Esophagus (tissue), 2 donors: ENCODE data around the gene CSF3. TPM values are rescaled to one million over a fixed set of nuclear protein-coding genes. Genes with fewer than 3 reads are reported as not detected.
A peak's percentile ranks its signal among the peaks of the same experiment; 100 is the strongest.

Experiments
- H3K27ac ChIP-seq, 2 donors: one replicate each; pipeline ENCODE4 v1.5.1; 2013; ENCODE audit warnings: low read depth in 2 of 2, mild to moderate bottlenecking in 2 of 2, inconsistent platforms in 1 of 2, low read length in 1 of 2, moderate library complexity in 1 of 2
- H3K27me3 ChIP-seq, 2 donors: one replicate each; pipeline ENCODE4 v1.6.1; 2013; ENCODE audit warnings: low read length in 2 of 2, control low read depth in 1 of 2, mild to moderate bottlenecking in 1 of 2; ENCODE audit not compliant: insufficient read depth in 2 of 2, control insufficient read depth in 1 of 2
- H3K36me3 ChIP-seq, 2 donors: one replicate each; pipeline ENCODE4 v1.6.1; 2013; ENCODE audit warnings: low read length in 1 of 2; ENCODE audit not compliant: control insufficient read depth in 2 of 2, insufficient read depth in 2 of 2
- H3K4me1 ChIP-seq, 2 donors: one replicate each; pipeline ENCODE4 v1.6.1; 2013; ENCODE audit warnings: low read length in 1 of 2; ENCODE audit not compliant: control insufficient read depth in 2 of 2, insufficient read depth in 2 of 2
- H3K4me3 ChIP-seq, 2 donors: one replicate each; pipeline ENCODE4 v1.5.1; 2013; ENCODE audit warnings: low read length in 2 of 2, mild to moderate bottlenecking in 2 of 2, low read depth in 1 of 2, moderate library complexity in 1 of 2
- H3K9me3 ChIP-seq, 2 donors: one replicate each; pipeline ENCODE4 v1.6.1; 2013; ENCODE audit warnings: mild to moderate bottlenecking in 2 of 2, low read depth in 1 of 2, low read length in 1 of 2, moderate library complexity in 1 of 2; ENCODE audit not compliant: control insufficient read depth in 2 of 2, insufficient read depth in 1 of 2
- WGBS, 2 donors: extraction: QIAGEN DNeasy Blood & Tissue Kit; methylation state at CpG; one replicate each; pipeline ENCODE4 v1.1.7; 2013; 5-methylcytosine and 5-hydroxymethylcytosine counted together
- polyA plus RNA-seq, 2 donors: library from polyadenylated mRNA; stranded (reverse); fragments of 200-250 nt; gene quantifications; one replicate each; pipeline ENCODE4 v1.2.3, GENCODE V29; 2013
- donor health status: healthy with polysubstance abuse.
- donor health status: Bipolar disorder and iron deficiency.

Gene CSF3
- polyA plus RNA-seq, 2 donors = 0.26 to 0.29 TPM

DNA sequence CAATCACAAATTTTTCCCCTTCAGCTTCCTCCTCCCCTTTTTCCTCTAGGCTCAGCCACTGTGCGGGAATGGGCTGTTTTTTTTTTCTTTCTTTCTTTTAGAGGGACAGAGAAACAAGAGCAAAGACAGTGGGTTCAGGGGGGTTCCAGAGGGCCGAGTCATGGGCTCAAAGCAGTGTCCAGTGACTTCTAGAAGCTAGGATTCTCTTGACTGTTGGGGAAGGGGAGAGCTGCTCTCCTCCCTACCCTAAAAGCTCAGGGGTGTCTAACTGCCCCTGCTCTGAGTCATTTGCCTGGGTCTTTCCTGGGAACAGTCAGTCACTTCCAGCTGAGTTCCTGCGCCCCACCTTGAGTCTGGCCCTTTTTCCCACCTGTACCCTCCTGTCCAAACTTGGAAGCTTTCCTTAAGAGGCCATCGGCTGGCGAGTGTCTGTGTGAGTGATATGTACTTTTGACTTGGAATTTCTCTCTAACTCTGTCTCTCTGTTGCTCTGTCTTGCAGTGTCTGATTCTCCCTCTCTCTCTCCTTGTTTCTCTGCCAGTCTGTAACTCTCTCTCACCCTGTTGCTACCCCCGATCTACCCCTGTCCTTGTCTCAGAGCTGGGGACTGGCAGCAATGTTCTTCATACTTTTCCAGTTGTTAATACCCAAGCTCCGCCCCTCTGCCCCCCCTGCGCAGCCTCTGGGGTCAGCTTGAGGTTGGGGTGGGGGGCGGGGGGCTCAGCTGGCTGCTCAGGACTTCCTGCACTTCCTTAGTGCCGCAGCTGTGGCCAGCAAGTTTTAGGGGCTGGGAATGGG lies 49.9 kb downstream of the CSF3 start:
- peak overlapping the region in 1 of 2 donors; percentile 0 for H3K4me3 ChIP-seq
- no peaks in the 10 kb centered on the region for H3K27me3 ChIP-seq
- peak overlapping the region; percentile 68 to 87 for H3K27ac ChIP-seq
- 21 to 23% methylated on average over 10 of the region's 10 CpGs for WGBS, 2 donors
- H3K4me1 ChIP-seq = peaks cover 17 to 39% of the 10 kb centered on the region in 2 donors
- H3K36me3 ChIP-seq = no peaks in the 10 kb centered on the region
- peaks cover 0 to 2% of the 10 kb centered on the region in 2 donors for H3K9me3 ChIP-seq

DNA sequence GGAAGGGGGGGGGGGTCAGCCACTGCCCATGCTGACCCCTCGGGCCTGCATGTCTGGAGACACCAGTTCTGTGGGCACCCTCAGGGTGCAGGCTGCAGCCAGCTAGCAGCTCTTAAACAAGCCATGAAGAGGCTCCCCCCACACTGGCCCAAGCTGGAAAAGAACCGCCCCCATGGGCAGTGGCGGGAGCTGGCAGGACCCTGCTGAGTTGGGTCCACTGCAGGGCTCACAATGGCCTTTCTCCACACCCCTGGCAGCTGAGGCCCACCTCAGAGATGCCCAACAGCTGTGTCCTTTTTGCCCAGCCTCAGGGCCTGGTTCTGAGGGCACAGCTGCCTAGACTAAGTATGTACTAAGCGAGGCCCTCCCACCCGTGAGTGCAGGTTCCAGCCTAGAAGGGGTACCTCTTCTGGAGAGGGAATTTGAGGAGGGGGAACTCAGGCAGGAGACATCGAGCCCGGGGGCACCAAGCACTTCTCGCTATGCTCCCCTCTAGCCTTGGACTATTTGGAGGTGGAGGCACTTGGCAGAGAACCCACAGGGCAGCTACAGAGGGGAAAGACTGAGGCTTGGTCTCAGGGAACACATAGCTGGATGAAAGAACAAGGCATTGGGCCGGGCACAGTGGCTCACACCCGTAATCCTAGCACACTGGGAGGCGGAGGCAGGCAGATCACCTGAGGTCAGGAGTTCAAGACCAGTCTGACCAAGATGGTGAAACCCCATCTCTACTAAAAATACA lies 50.7 kb downstream of the CSF3 start:
- H3K4me3 ChIP-seq = no peak overlapping the region
- no peaks in the 10 kb centered on the region for H3K27me3 ChIP-seq
- peaks cover 17 to 42% of the 10 kb centered on the region in 2 donors for H3K4me1 ChIP-seq
- H3K36me3 ChIP-seq = no peaks in the 10 kb centered on the region
- H3K9me3 ChIP-seq = peaks cover 0 to 2% of the 10 kb centered on the region in 2 donors
- 63 to 65% methylated on average over 9 to 11 of the region's 11 CpGs for WGBS, 2 donors
- peak overlapping the region; percentile 68 to 87 for H3K27ac ChIP-seq

Other genes with a start within 250 kb of the CSF3 start
- gene IKZF3, start 151.1 kb upstream of the CSF3 start, polyA plus RNA-seq = under 1 TPM; 0.52 to 0.84 TPM
- gene ZPBP2, start 147.2 kb upstream of the CSF3 start, polyA plus RNA-seq = not detected
- 1 to 10 TPM; 3.1 to 7.7 TPM for gene GSDMB, start 96.8 kb upstream of the CSF3 start, polyA plus RNA-seq
- 10 to 100 TPM; 21.8 to 23.0 TPM for gene ORMDL3, start 87.8 kb upstream of the CSF3 start, polyA plus RNA-seq
- not detected for gene LRRC3C, start 87.7 kb upstream of the CSF3 start, polyA plus RNA-seq
- under 1 TPM; 0.59 to 0.98 TPM for gene GSDMA, start 52.4 kb upstream of the CSF3 start, polyA plus RNA-seq
- gene PSMD3, start 34.6 kb upstream of the CSF3 start, polyA plus RNA-seq = 10 to 100 TPM; 48.9 to 79.6 TPM
- 10 to 100 TPM; 37.7 to 43.7 TPM for gene MED24, start 39.0 kb downstream of the CSF3 start, polyA plus RNA-seq
- gene THRA, start 47.5 kb downstream of the CSF3 start, polyA plus RNA-seq = 10 to 100 TPM; 10.5 to 11.0 TPM
- 10 to 100 TPM; 23.6 to 24.6 TPM for gene NR1D1, start 85.1 kb downstream of the CSF3 start, polyA plus RNA-seq
- gene MSL1, start 106.5 kb downstream of the CSF3 start, polyA plus RNA-seq = 10 to 100 TPM; 42.1 to 59.5 TPM
- gene CASC3, start 125.1 kb downstream of the CSF3 start, polyA plus RNA-seq = 10 to 100 TPM; 24.3 to 24.6 TPM
- gene RAPGEFL1, start 162.0 kb downstream of the CSF3 start, polyA plus RNA-seq = 100 to 1,000 TPM; 109 to 282 TPM
- 10 to 100 TPM in 1 of 2 donors, 1 to 10 TPM in 1; 9.1 to 15.3 TPM for gene WIPF2, start 203.9 kb downstream of the CSF3 start, polyA plus RNA-seq